GM19468 (cell line): Measurements from ENCODE around the gene RMI1.
"Not testable (repeated sequence)": the region's sequence is repeated elsewhere in the genome, so short reads cannot be mapped to it uniquely, and the experiment has no call there.

Source experiments
- ATAC-seq: cut with Tn5 transposase; IDR thresholded peaks from one replicate; pipeline ENCODE4 v1.9.1; 2021; ENCODE audit warnings: mild to moderate bottlenecking, moderate library complexity, moderate number of reproducible peaks; ENCODE audit not compliant: unreplicated experiment; ENCODE audit errors: extremely low read depth

The RMI1 gene

GRCh38 chr9:84000186-84000585 is 19.6 kb downstream of the RMI1 start:
- no peak for ATAC-seq

GRCh38 chr9:84001621-84002020 is 21.0 kb downstream of the RMI1 start:
- ATAC-seq, result no peak

- peak; percentile 51 for ATAC-seq
These were observed 21.7 kb downstream of the RMI1 start for GRCh38 chr9:84002344-84002743.

GRCh38 chr9:84003246-84003645 is 22.6 kb downstream of the RMI1 start:
- ATAC-seq, result no peak

GRCh38 chr9:84007662-84008061 is 27.1 kb downstream of the RMI1 start:
- ATAC-seq, result no peak

GRCh38 chr9:84024041-84024575 is 43.5 kb downstream of the RMI1 start:
- no peak for ATAC-seq

GRCh38 chr9:84027201-84027600 is 46.6 kb downstream of the RMI1 start:
- no peak for ATAC-seq

- ATAC-seq, result no peak
These were observed 50.9 kb downstream of the RMI1 start for GRCh38 chr9:84031534-84031933.

- ATAC-seq, result not testable (repeated sequence)
These were observed 61.3 kb downstream of the RMI1 start for GRCh38 chr9:84041857-84042256.

GRCh38 chr9:84045481-84046097 is 65.0 kb downstream of the RMI1 start:
- no peak for ATAC-seq
